HepG2 (cell line): ENCODE measurements around the gene PLAAT3. TPM values are rescaled to one million over a fixed set of nuclear protein-coding genes. Genes with fewer than 3 reads are reported as not detected.

ENCODE experiments used
- ATAC-seq: fragments of 200-7000 bp; cut with Tn5 transposase; 3 replicates; pipeline ENCODE4 v1.9.1; 2020; ENCODE audit warnings: mild to moderate bottlenecking, moderate library complexity
- BruUV-seq: library from RNA; stranded (reverse); fragments of 400-500 nt; replicated peaks from 2 replicates; lab custom pipeline; 2021; lab: Mats Ljungman, UMichigan
- CTCF ChIA-PET: fragments of 300-600 bp; formaldehyde crosslinking; extraction: SDS; loops from one replicate; lab custom pipeline; 2021; ENCODE audit warnings: low total read pairs, inconsistent platforms, low intra/inter-chr PET ratio; lab: Yijun Ruan, JAX
- POLR2A ChIA-PET: fragments of 350-600 bp; sonication (Branson Sonifier 250); formaldehyde crosslinking; loops from one replicate; lab custom pipeline; 2020; ENCODE audit warnings: antibody characterized with exemption, inconsistent platforms; lab: Yijun Ruan, JAX
- DNase-seq: peaks from one replicate; pipeline ENCODE4 v3.0.0-alpha.2; 2015; ENCODE audit warnings: low spot score
- FAIRE-seq: peaks from 3 replicates; lab custom pipeline; 2011; peaks lifted over from hg19 to GRCh38; lab: Jason Lieb, UNC
- H2AFZ ChIP-seq: one replicate; pipeline ENCODE4 v1.6.1; 2011; ENCODE audit warnings: low read length, inconsistent platforms
- H3K27ac ChIP-seq: fragments of 300-600 bp; 3 replicates; pipeline ENCODE4 v1.8.0; 2011; ENCODE audit warnings: mixed run types, mild to moderate bottlenecking, mixed read lengths, low read length, inconsistent platforms; ENCODE audit not compliant: insufficient read depth; ENCODE audit errors: extremely low read length
- H3K27me3 ChIP-seq, 2 experiments: fragments of 200-600 bp in 1 of 2; 2 replicates in 1 of 2; 3 replicates in 1 of 2; pipeline versions ENCODE4 v1.6.0 to v1.8.0; 2011; ENCODE audit warnings: low read length in 2 of 2, mild to moderate bottlenecking in 2 of 2, moderate library complexity in 2 of 2, inconsistent platforms in 1 of 2; ENCODE audit not compliant: insufficient read depth in 2 of 2, control insufficient read depth in 1 of 2
- H3K36me3 ChIP-seq, 2 experiments: fragments of 200-600 bp in 1 of 2; replicated peaks in 1 of 2; 2 replicates in 1 of 2; 3 replicates in 1 of 2; pipeline versions ENCODE4 v1.5.1 to v1.8.0; 2011; ENCODE audit warnings: low read length in 2 of 2, inconsistent platforms in 1 of 2; ENCODE audit not compliant: insufficient read depth in 2 of 2, control insufficient read depth in 1 of 2
- H3K4me1 ChIP-seq: 2 replicates; pipeline ENCODE4 v1.5.1; 2012; ENCODE audit warnings: low read length, inconsistent platforms; ENCODE audit not compliant: insufficient read depth
- H3K4me2 ChIP-seq: 2 replicates; pipeline ENCODE4 v1.6.0; 2011; ENCODE audit warnings: low read depth, low read length, inconsistent platforms
- H3K4me3 ChIP-seq, 3 experiments: fragments of 200-600 bp in 1 of 3; sonication (generic), shearing (Covaris generic) in 1 of 3; replicated peaks in 1 of 3; 2 replicates each; pipeline ENCODE4 v1.5.1; 2011 to 2016; ENCODE audit warnings: low read length in 3 of 3, inconsistent platforms in 2 of 3, low read depth in 2 of 3, mild to moderate bottlenecking in 2 of 3, control low read depth in 1 of 3, mixed read lengths in 1 of 3; ENCODE audit not compliant: insufficient read depth in 1 of 3
- H3K79me2 ChIP-seq: one replicate; pipeline ENCODE4 v1.6.1; 2011; ENCODE audit warnings: low read length, inconsistent platforms; ENCODE audit not compliant: insufficient read depth
- H3K9ac ChIP-seq: 2 replicates; pipeline ENCODE4 v1.6.0; 2011; ENCODE audit warnings: mild to moderate bottlenecking, low read depth, low read length, inconsistent platforms; ENCODE audit not compliant: insufficient read depth
- H3K9me3 ChIP-seq: 2 replicates; pipeline ENCODE4 v1.5.1; 2012; ENCODE audit warnings: mild to moderate bottlenecking, low read length
- H4K20me1 ChIP-seq: 2 replicates; pipeline ENCODE4 v1.6.0; 2011; ENCODE audit warnings: inconsistent platforms, mild to moderate bottlenecking, low read length, moderate library complexity; ENCODE audit not compliant: insufficient read depth
- ATF7-NPFF ChIP-seq: sonication (generic); formaldehyde crosslinking; IDR thresholded peaks from 2 replicates; pipeline ENCODE4 v1.8.1; 2023; ENCODE audit warnings: mild to moderate bottlenecking, low read depth, missing genetic modification reagents, moderate library complexity
- FOXC1 ChIP-seq: sonication (generic); formaldehyde crosslinking; IDR thresholded peaks from 2 replicates; pipeline ENCODE4 v1.8.0; 2022; ENCODE audit warnings: mild to moderate bottlenecking, missing genetic modification reagents, borderline replicate concordance
- MAFF ChIP-seq: IDR thresholded peaks from 2 replicates; pipeline ENCODE4 v1.6.1; 2011; ENCODE audit warnings: low read depth, low read length, improper control_type of control experiment
- MAFG ChIP-seq: sonication (generic); formaldehyde crosslinking; IDR thresholded peaks from 2 replicates; pipeline ENCODE4 v1.5.1; 2020; ENCODE audit warnings: mild to moderate bottlenecking, missing genetic modification reagents
- MBNL3 ChIP-seq: fragments of 250-450 bp; sonication (Bioruptor Pico); conservative IDR thresholded peaks from 2 replicates; pipeline ENCODE4 v1.8.0; 2022; ENCODE audit warnings: mild to moderate bottlenecking, inconsistent platforms
- MED1 ChIP-seq: sonication (generic); formaldehyde crosslinking; IDR thresholded peaks from 2 replicates; pipeline ENCODE4 v1.4.0; 2020; ENCODE audit warnings: missing genetic modification reagents
- MYC ChIP-seq: sonication (generic); formaldehyde crosslinking; IDR thresholded peaks from 2 replicates; pipeline ENCODE4 v1.9.0; 2021; ENCODE audit warnings: missing genetic modification reagents, borderline replicate concordance
- NCOA5 ChIP-seq: sonication (generic); formaldehyde crosslinking; IDR thresholded peaks from 2 replicates; pipeline ENCODE4 v1.4.0; 2020; ENCODE audit warnings: missing genetic modification reagents
- RORA ChIP-seq: sonication (generic); formaldehyde crosslinking; IDR thresholded peaks from 2 replicates; pipeline ENCODE4 v1.5.0; 2020; ENCODE audit warnings: mild to moderate bottlenecking, missing genetic modification reagents, moderate library complexity
- SMARCC2 ChIP-seq: fragments of 450-650 bp; IDR thresholded peaks from 2 replicates; pipeline ENCODE4 v1.6.1; 2017; ENCODE audit warnings: antibody characterized with exemption, mild to moderate bottlenecking
- SRSF4 ChIP-seq: fragments of 200-400 bp; formaldehyde crosslinking; IDR thresholded peaks from one replicate; pipeline ENCODE4 v1.6.1; 2018; ENCODE audit warnings: mild to moderate bottlenecking, low read depth, low read length, moderate library complexity; ENCODE audit not compliant: poor library complexity, severe bottlenecking
- THAP7 ChIP-seq: sonication (generic); formaldehyde crosslinking; IDR thresholded peaks from 2 replicates; pipeline ENCODE4 v1.8.1; 2023; ENCODE audit warnings: mild to moderate bottlenecking, missing genetic modification reagents
- WIZ ChIP-seq: sonication (generic); formaldehyde crosslinking; IDR thresholded peaks from 2 replicates; pipeline ENCODE4 v1.5.1; 2020; ENCODE audit warnings: mild to moderate bottlenecking, missing genetic modification reagents
- ZNF510 ChIP-seq: sonication (generic); formaldehyde crosslinking; IDR thresholded peaks from 2 replicates; pipeline ENCODE4 v1.4.0; 2020; ENCODE audit warnings: low read depth, mild to moderate bottlenecking, missing genetic modification reagents
- ZNF569 ChIP-seq: sonication (generic); formaldehyde crosslinking; IDR thresholded peaks from 2 replicates; pipeline ENCODE4 v1.5.0; 2020; ENCODE audit warnings: mild to moderate bottlenecking, missing genetic modification reagents, moderate library complexity, borderline replicate concordance
- ZNF709 ChIP-seq: sonication (generic); formaldehyde crosslinking; IDR thresholded peaks from 2 replicates; pipeline ENCODE4 v1.5.0; 2020; ENCODE audit warnings: mild to moderate bottlenecking, missing genetic modification reagents
- WGBS: methylation state at CpG from one replicate; pipeline ENCODE4 v1.1.6; 2017; ENCODE audit warnings: low lambda C conversion rate; 5-methylcytosine and 5-hydroxymethylcytosine counted together
- in situ Hi-C: cut with HindIII; loops from 2 replicates; pipeline ENCODE4 v1.10.0; 2017; ENCODE audit warnings: low pct_unique_long_range_greater_than_20kb; ENCODE audit not compliant: extremely low pct_ligation_motif_present
- intact Hi-C: fragments of 100-400 bp; cut with micrococcal nuclease; formaldehyde crosslinking; loops from one replicate; pipeline ENCODE4 v1.10.0; 2022; ENCODE audit not compliant: unreplicated experiment
- polyA plus RNA-seq, 8 experiments: library from polyadenylated mRNA; depleted of rRNA in 3 of 8; stranded (reverse) in 7 of 8; unstranded in 1 of 8; fragments of >200 nt; fragmentation: Illumina TruSeq in 4 of 8; extraction: Trizol in 4 of 8; gene quantifications; 2 replicates each; pipeline versions ENCODE4 v1.2.1 to v1.2.3, GENCODE V29; 2011 to 2016; ENCODE audit warnings: low read depth in 4 of 8, missing spikeins in 1 of 8, mixed read lengths in 1 of 8; ENCODE audit not compliant: insufficient read depth in 1 of 8
- total RNA-seq, 5 experiments: library from RNA; depleted of rRNA; stranded (reverse); fragments of >200 nt; fragmentation: Illumina TruSeq; extraction: Trizol; gene quantifications; 2 replicates each; pipeline ENCODE4 v1.2.3, GENCODE V29; 2016; ENCODE audit warnings: low read depth in 1 of 5
- TF ChIP-seq, protein P1 (sequence below): sonication (generic); formaldehyde crosslinking; IDR thresholded peaks from 2 replicates; pipeline ENCODE4 v1.8.1; 2023; ENCODE audit warnings: mild to moderate bottlenecking, inconsistent platforms, moderate library complexity, missing genetic modification reagents, borderline replicate concordance
- TF ChIP-seq, protein P2 (sequence below): sonication (generic); formaldehyde crosslinking; IDR thresholded peaks from 2 replicates; pipeline ENCODE4 v1.5.1; 2020; ENCODE audit warnings: missing genetic modification reagents, mild to moderate bottlenecking, borderline replicate concordance

Gene PLAAT3
- total and polyA plus RNA-seq, 2 of the 13 experiments (the other 11 are each of a cell fraction or from before 2014, with no cell fraction given): 9.3 to 16.4 TPM

- in situ Hi-C loops: no loop called here
- TF ChIP-seq FOXC1 (CRISPR knock-in tag) (no peak), ATF7-NPFF (no peak)
- ChIA-PET CTCF (no interaction called here), POLR2A (no interaction called here)
- no peak for FAIRE-seq
- no peaks in the 10 kb centered on the region for H3K79me2 ChIP-seq
- no peak overlapping the region for H2AFZ ChIP-seq
- peaks cover 40% of the 10 kb centered on the region for H3K4me1 ChIP-seq
- no peak for ATAC-seq
- no peaks in the 10 kb centered on the region for H3K9me3 ChIP-seq
- H3K4me2 ChIP-seq: no peak overlapping the region
- no TSS peak for BruUV-seq
- no peak overlapping the region for H3K9ac ChIP-seq
- no peak for DNase-seq
- intact Hi-C loops: no loop called here
- H3K4me3 ChIP-seq: no peak overlapping the region
- no peaks in the 10 kb centered on the region for H3K36me3 ChIP-seq
- H3K27ac ChIP-seq: no peak overlapping the region
- H3K27me3 ChIP-seq: no peaks in the 10 kb centered on the region
- no peaks in the 10 kb centered on the region for H4K20me1 ChIP-seq
These were observed 2.1 kb downstream of the PLAAT3 start for GRCh38 chr11:63612181-63612580.

DNA sequence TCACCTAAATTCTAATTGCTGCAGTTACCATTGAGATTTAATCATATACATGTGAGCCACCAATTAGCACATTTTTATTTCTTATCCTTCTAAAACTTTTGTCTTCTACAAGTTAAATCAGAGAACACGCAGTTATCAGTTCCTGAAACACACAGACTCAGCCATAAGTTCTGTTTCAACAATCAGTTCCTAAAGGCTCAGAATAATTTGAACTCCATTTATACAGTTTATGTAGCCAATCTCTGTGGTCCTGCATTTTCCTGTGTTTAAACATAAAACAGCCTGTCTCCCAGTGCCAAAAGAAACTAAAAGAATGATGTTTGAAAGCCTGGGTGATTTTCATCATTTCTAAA, 2.9 kb downstream of the PLAAT3 start:
- ATAC-seq (no peak), FAIRE-seq (no peak), DNase-seq (no peak)
- Histone ChIP-seq H3K79me2 (no peaks in the 10 kb centered on the region), H3K4me3 (no peak overlapping the region), H3K27me3 (no peaks in the 10 kb centered on the region), H3K9ac (no peak overlapping the region), H2AFZ (no peak overlapping the region), H3K4me2 (no peak overlapping the region), H3K9me3 (no peaks in the 10 kb centered on the region), H3K4me1 (peaks cover 35% of the 10 kb centered on the region), H4K20me1 (no peaks in the 10 kb centered on the region), H3K27ac (no peak overlapping the region), H3K36me3 (no peaks in the 10 kb centered on the region)
- ChIA-PET POLR2A (no interaction called here), CTCF (no interaction called here)
- intact Hi-C loops: no loop called here
- in situ Hi-C loops: no loop called here
- no TSS peak for BruUV-seq
- WGBS: 60% methylated on average over 1 of the region's 1 CpG
- TF ChIP-seq MBNL3 (CRISPR knock-in tag) (no peak), WIZ (CRISPR knock-in tag) (no peak), RORA (CRISPR knock-in tag) (no peak), NCOA5 (CRISPR knock-in tag) (no peak), SRSF4 (no peak), ZNF569 (no peak), MAFG (CRISPR knock-in tag) (no peak), SMARCC2 (no peak), THAP7 (CRISPR knock-in tag) (no peak), ZNF709 (no peak), MYC (CRISPR knock-in tag) (no peak), MED1 (CRISPR knock-in tag) (no peak), ZNF510 (CRISPR knock-in tag) (no peak), MAFF (no peak)
- TF ChIP-seq, protein P1, sequence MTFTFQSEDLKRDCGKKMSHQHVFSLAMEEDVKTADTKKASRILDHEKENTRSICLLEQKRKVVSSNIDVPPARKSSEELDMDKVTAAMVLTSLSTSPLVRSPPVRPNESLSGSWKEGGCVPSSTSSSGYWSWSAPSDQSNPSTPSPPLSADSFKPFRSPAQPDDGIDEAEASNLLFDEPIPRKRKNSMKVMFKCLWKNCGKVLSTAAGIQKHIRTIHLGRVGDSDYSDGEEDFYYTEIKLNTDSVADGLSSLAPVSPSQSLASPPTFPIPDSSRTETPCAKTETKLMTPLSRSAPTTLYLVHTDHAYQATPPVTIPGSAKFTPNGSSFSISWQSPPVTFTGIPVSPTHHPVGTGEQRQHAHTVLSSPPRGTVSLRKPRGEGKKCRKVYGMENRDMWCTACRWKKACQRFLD (CRISPR knock-in tag): no peak
- TF ChIP-seq, protein P2, sequence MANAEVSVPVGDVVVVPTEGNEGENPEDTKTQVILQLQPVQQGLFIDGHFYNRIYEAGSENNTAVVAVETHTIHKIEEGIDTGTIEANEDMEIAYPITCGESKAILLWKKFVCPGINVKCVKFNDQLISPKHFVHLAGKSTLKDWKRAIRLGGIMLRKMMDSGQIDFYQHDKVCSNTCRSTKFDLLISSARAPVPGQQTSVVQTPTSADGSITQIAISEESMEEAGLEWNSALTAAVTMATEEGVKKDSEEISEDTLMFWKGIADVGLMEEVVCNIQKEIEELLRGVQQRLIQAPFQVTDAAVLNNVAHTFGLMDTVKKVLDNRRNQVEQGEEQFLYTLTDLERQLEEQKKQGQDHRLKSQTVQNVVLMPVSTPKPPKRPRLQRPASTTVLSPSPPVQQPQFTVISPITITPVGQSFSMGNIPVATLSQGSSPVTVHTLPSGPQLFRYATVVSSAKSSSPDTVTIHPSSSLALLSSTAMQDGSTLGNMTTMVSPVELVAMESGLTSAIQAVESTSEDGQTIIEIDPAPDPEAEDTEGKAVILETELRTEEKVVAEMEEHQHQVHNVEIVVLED: no peak
